ENCODE measurements around the gene WAPL.
"Not testable (repeated sequence)": the region's sequence is repeated elsewhere in the genome, so short reads cannot be mapped to it uniquely, and the experiment has no call there.

The WAPL gene

GRCh38 chr10:86535132-86535882, 13.7 kb upstream of the WAPL start:
- DNase-seq (ENCODE audit: low read depth), result peak; percentile 31
- peak overlapping the region; percentile 47 for H3K4me3 ChIP-seq (ENCODE audit: low read length)
- TF ChIP-seq, protein P1, sequence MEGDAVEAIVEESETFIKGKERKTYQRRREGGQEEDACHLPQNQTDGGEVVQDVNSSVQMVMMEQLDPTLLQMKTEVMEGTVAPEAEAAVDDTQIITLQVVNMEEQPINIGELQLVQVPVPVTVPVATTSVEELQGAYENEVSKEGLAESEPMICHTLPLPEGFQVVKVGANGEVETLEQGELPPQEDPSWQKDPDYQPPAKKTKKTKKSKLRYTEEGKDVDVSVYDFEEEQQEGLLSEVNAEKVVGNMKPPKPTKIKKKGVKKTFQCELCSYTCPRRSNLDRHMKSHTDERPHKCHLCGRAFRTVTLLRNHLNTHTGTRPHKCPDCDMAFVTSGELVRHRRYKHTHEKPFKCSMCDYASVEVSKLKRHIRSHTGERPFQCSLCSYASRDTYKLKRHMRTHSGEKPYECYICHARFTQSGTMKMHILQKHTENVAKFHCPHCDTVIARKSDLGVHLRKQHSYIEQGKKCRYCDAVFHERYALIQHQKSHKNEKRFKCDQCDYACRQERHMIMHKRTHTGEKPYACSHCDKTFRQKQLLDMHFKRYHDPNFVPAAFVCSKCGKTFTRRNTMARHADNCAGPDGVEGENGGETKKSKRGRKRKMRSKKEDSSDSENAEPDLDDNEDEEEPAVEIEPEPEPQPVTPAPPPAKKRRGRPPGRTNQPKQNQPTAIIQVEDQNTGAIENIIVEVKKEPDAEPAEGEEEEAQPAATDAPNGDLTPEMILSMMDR (IDR thresholded peaks at IDR 0.05; ENCODE audit: insufficient read depth, low read depth, low read length, missing control alignments), result no peak

- H3K4me3 ChIP-seq (ENCODE audit: low read length), result no peak overlapping the region
- TF ChIP-seq, protein P1 (IDR thresholded peaks at IDR 0.05; ENCODE audit: insufficient read depth, low read depth, low read length, missing control alignments), result no peak
- DNase-seq (ENCODE audit: low read depth), result no peak
These were observed 11.7 kb upstream of the WAPL start for GRCh38 chr10:86533328-86533727.

DNA sequence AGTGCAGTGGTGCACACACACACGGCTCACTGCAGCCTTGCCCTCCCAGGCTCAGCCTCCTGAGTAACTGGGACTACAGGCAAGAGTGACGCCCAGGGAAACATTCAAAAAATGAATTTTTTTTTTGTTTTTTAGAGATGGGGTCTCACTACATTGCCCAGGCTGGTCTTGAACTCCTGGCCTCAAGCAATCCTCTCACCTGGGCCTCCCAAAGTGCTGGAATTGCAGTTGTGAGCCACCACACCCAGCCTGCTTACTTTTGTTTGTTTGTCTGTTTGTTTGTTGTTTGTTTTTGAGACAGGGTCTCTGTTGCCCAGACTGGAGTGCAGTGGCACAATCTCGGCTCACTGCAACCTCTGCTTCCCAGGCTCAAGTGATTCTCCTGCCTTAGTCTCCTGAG, 7.1 kb upstream of the WAPL start:
- DNase-seq (ENCODE audit: low read depth); H3K4me3 ChIP-seq (ENCODE audit: low read length): not testable (repeated sequence)

- H3K4me3 ChIP-seq (ENCODE audit: low read length), result no peak overlapping the region
- no peak for DNase-seq (ENCODE audit: low read depth)
- TF ChIP-seq, protein P1 (IDR thresholded peaks at IDR 0.05; ENCODE audit: insufficient read depth, low read depth, low read length, missing control alignments), result no peak
These were observed 5.0 kb upstream of the WAPL start for GRCh38 chr10:86526606-86527005.

DNA sequence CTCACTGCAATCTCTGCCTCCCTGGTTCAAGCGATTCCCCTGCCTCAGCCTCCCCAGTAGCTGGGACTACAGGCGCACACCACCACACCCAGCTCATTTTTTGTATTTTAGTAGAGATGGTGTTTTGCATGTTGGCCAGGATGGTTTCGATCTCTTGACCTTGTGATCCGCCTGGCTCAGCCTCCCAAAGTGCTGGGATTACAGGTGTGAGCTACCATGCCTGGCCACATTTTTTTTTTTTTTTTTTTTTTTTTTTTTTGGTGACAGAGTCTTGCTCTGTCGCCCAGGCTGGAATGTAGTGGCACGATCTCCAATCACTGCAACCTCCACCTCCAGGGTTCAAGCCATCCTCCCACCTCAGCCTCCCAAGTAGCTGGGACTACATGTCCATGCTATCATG, 4.1 kb upstream of the WAPL start:
- DNase-seq (ENCODE audit: low read depth); H3K4me3 ChIP-seq (ENCODE audit: low read length): not testable (repeated sequence)

DNA sequence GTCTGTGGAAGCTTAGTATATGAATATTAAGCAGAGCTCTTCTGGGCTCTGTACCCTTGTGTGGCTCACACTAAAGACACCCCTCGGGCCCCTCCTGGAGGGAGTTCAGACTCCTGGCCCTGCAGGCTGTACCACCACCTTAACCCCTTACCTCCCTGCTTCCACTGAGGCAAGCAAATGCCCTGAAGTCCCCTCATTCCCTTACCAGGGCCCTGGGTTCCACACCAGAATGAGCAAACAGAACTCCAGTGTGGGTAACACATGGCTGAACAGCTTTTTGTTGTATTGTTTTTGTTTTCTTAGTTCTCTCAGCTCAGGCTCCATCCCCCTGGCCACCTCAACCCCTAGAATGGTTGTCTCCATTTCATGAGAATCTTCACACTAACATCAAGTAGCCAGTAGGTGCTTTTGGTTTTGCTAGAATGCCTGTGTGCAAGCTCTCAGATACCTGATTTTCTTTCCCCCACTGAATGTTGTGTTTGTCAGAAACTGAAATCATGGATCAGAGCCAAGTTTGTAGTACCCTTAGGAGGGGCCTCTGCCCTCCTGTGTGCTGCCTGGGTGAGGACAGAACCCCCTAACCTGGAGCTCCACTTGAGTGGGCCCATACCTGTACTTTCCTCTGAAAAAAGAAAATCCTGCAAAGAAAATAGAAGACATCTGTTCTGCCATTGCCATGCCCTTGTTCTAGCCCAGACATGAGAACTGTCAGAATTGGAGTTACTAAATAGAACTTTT, 2.8 kb upstream of the WAPL start:
- DNase-seq (ENCODE audit: low read depth), result no peak
- TF ChIP-seq, protein P1 (IDR thresholded peaks at IDR 0.05; ENCODE audit: insufficient read depth, low read depth, low read length, missing control alignments), result no peak
- no peak overlapping the region for H3K4me3 ChIP-seq (ENCODE audit: low read length)

DNA sequence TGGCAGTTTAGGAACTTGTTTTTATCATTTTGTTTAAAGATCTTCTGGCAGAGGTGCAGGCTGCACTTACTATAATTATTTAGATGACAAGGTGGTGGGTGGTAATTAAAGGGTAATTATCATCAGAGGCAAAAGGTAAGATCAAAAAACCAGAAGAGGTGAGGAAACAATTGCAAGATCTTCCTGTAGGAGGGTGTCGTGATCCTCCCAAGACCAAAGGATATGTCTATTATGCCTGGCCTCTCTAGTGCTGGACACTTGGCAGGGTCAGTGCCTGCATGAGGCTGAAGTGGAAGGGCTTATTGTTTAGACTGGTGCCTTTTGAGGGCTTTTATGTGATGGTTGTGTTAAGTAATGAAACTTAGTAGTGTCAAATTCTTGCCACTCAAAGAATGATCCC, 1.8 kb upstream of the WAPL start:
- TF ChIP-seq, protein P1 (IDR thresholded peaks at IDR 0.05; ENCODE audit: insufficient read depth, low read depth, low read length, missing control alignments), result peak; percentile 23
- no peak overlapping the region for H3K4me3 ChIP-seq (ENCODE audit: low read length)
- DNase-seq (ENCODE audit: low read depth), result peak; percentile 24

DNA sequence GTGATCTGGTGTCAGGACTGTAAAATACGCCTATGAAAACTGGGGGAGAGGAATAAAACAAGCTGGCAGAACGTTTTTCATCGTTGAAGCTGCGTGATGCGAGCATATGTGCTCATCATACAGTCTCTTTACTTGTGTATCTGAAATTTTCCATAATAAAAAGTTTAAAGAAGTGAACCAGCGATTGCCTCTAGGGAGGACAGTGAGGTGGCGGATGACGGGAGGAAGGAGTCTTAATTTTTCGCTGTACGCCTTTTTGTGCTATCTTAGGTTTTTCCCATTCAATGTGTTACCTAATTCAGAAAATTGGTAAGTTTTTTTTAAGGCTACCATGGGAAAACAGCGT, 891 bp upstream of the WAPL start:
- peak overlapping the region; percentile 82 for H3K4me3 ChIP-seq (ENCODE audit: low read length)
- DNase-seq (ENCODE audit: low read depth), result peak; percentile 9
- TF ChIP-seq, protein P1 (IDR thresholded peaks at IDR 0.05; ENCODE audit: insufficient read depth, low read depth, low read length, missing control alignments), result no peak

Data from epithelial cell of esophagus (primary cell).